ENCODE measurements around the gene UVRAG. TPM values are rescaled to one million over a fixed set of nuclear protein-coding genes. Genes with fewer than 3 reads are reported as not detected.

The UVRAG gene
- total RNA-seq, result 94.1 and 115 TPM in 2 replicates
- total RNA-seq (2013), result 95.3 TPM
- 37.7 and 53.2 TPM in 2 replicates for polyA plus RNA-seq
- 41.7 and 61.1 TPM in 2 replicates for polyA minus RNA-seq

GRCh38 chr11:75814677-75815344 is at the start of gene UVRAG:
Gene UVRAG, plus strand, starts transcription at chr11:75815210. Its CDS starts 198 bp downstream, at chr11:75815408.
- Mint-ChIP-seq H3K27me3 (no peaks in the 10 kb centered on the region), H3K4me1 (peaks cover 48% of the 10 kb centered on the region), H3K27ac (peak within 1 kb of the TSS; percentile 99), H3K9me3 (ENCODE audit: insufficient read depth) (no peaks in the 10 kb centered on the region), H3K4me3 (no peak within 1 kb of the TSS)
- Histone ChIP-seq H3K9me3 (ENCODE audit: control extremely low read depth in 1 of 3, control insufficient read depth in 2 of 3, insufficient read depth in 1 of 3, low read length in 2 of 3) (no peaks in the 10 kb centered on the region), H4K20me1 (ENCODE audit: control insufficient read depth, insufficient read depth, low read length, poor library complexity, severe bottlenecking) (peaks cover 9% of the 10 kb centered on the region), H3K4me3 (ENCODE audit: control extremely low read depth in 1 of 5, extremely low read depth in 1 of 5, insufficient read depth in 1 of 5, low read depth in 2 of 5, low read length in 4 of 5) (peak within 1 kb of the TSS; percentile 80 to 98 (median 95)), H3K36me3 (replicated peaks in 1 of 2; ENCODE audit: control extremely low read depth in 1 of 2, control insufficient read depth in 1 of 2, extremely low read depth in 1 of 2, insufficient read depth in 2 of 2, low read length in 1 of 2) (peaks cover 0 to 3% of the 10 kb centered on the region in 2 experiments), H3K4me2 (replicated peaks; ENCODE audit: low read depth, low read length, poor library complexity, severe bottlenecking) (peak within 1 kb of the TSS; percentile 86), H2AFZ (ENCODE audit: insufficient read depth, low read depth, low read length, poor library complexity, severe bottlenecking) (peak within 1 kb of the TSS; percentile 79), H3K27ac (ENCODE audit: low read length in 2 of 2) (peak within 1 kb of the TSS; percentile 93 to 97), H3K4me1 (ENCODE audit: control insufficient read depth in 2 of 2, insufficient read depth in 2 of 2, low read length in 2 of 2) (peaks cover 37 to 63% of the 10 kb centered on the region in 2 donors), H3K27me3 (replicated peaks in 1 of 4; ENCODE audit: control extremely low read depth in 1 of 4, control insufficient read depth in 3 of 4, insufficient read depth in 4 of 4, low read length in 3 of 4) (no peaks in the 10 kb centered on the region), H3K79me2 (ENCODE audit: control insufficient read depth, insufficient read depth, low read length) (peaks cover 67% of the 10 kb centered on the region), H3K9ac (ENCODE audit: low read length) (peak within 1 kb of the TSS; percentile 95)
- ChIA-PET POLR2A (interaction anchor here (0.8 to 2.8 kb wide), 4 partner anchors 10 to 78 kb away, joined by 3 to 20 read pairs (median 4); no protein-coding TSS in a partner anchor), CTCF (interaction anchor here (0.9 to 13.5 kb wide), 8 partner anchors 9 to 395 kb away, joined by 3 to 149 read pairs (median 4); no protein-coding TSS in a partner anchor)
- TF ChIP-seq, protein P1, sequence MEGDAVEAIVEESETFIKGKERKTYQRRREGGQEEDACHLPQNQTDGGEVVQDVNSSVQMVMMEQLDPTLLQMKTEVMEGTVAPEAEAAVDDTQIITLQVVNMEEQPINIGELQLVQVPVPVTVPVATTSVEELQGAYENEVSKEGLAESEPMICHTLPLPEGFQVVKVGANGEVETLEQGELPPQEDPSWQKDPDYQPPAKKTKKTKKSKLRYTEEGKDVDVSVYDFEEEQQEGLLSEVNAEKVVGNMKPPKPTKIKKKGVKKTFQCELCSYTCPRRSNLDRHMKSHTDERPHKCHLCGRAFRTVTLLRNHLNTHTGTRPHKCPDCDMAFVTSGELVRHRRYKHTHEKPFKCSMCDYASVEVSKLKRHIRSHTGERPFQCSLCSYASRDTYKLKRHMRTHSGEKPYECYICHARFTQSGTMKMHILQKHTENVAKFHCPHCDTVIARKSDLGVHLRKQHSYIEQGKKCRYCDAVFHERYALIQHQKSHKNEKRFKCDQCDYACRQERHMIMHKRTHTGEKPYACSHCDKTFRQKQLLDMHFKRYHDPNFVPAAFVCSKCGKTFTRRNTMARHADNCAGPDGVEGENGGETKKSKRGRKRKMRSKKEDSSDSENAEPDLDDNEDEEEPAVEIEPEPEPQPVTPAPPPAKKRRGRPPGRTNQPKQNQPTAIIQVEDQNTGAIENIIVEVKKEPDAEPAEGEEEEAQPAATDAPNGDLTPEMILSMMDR (IDR thresholded peaks at IDR 0.05), result no peak
- TF ChIP-seq EZH2 (IDR thresholded peaks at IDR 0.05; ENCODE audit: borderline replicate concordance, insufficient read depth, low read depth, low read length, poor library complexity, severe bottlenecking), result no peak
- 0% methylated on average over 35 of the region's 39 CpGs for WGBS (ENCODE audit: insufficient coverage)
- intact Hi-C loops (cut with micrococcal nuclease), result loop anchor here (1.0 to 2.0 kb wide), 5 partner anchors 9 to 420 kb away; no protein-coding TSS in a partner anchor
- DNase-seq (peak; percentile 100), ATAC-seq (ENCODE audit: low read depth) (peak; percentile 84)
